ENCODE data around the gene CXCL8. TPM values are rescaled to one million over a fixed set of nuclear protein-coding genes. Genes with fewer than 3 reads are reported as not detected.

CXCL8 gene
- polyA plus RNA-seq, 3 donors: 275 to 604 (median 328) TPM

GRCh38 chr4:73788411-73788810 is 48.0 kb downstream of the CXCL8 start:
- no peak for DNase-seq
- H3K27ac Mint-ChIP-seq: no peak overlapping the region
- WGBS (ENCODE audit: insufficient coverage): no CpG with 5 or more reads among the region's 2 CpGs
- H3K27me3 Mint-ChIP-seq (ENCODE audit: low read depth in 3 of 3): peaks cover 2 to 6% (median 5%) of the 10 kb centered on the region in 3 donors
- H3K4me3 Mint-ChIP-seq: no peak overlapping the region
- Histone ChIP-seq H3K9ac (ENCODE audit: insufficient read depth, low read length, poor library complexity, severe bottlenecking) (no peak overlapping the region), H3K4me3 (replicated peaks in 1 of 3; ENCODE audit: low read depth in 2 of 3, low read length in 3 of 3) (no peak overlapping the region), H3K4me1 (ENCODE audit: control insufficient read depth in 1 of 2, insufficient read depth in 2 of 2, low read length in 2 of 2) (no peaks in the 10 kb centered on the region), H3K27me3 (ENCODE audit: control insufficient read depth in 2 of 2, insufficient read depth in 2 of 2, low read length in 2 of 2) (no peaks in the 10 kb centered on the region), H3K79me2 (ENCODE audit: insufficient read depth, low read length) (no peaks in the 10 kb centered on the region), H3K27ac (ENCODE audit: low read depth in 1 of 2, low read length in 2 of 2) (no peak overlapping the region), H3K9me3 (replicated peaks in 1 of 2; ENCODE audit: control insufficient read depth in 1 of 2, insufficient read depth in 1 of 2, low read length in 2 of 2) (no peaks in the 10 kb centered on the region), H3K36me3 (replicated peaks in 1 of 2; ENCODE audit: control insufficient read depth in 1 of 2, insufficient read depth in 2 of 2, low read length in 2 of 2) (no peaks in the 10 kb centered on the region), H2AFZ (ENCODE audit: insufficient read depth, low read depth, low read length, poor library complexity, severe bottlenecking) (no peak overlapping the region), H3K4me2 (replicated peaks; ENCODE audit: extremely low read depth, low read length, poor library complexity, severe bottlenecking) (no peak overlapping the region), H4K20me1 (ENCODE audit: insufficient read depth, low read length) (no peaks in the 10 kb centered on the region)
- H3K36me3 Mint-ChIP-seq: no peaks in the 10 kb centered on the region
- H3K4me1 Mint-ChIP-seq: no peaks in the 10 kb centered on the region
- no peak for TF ChIP-seq CTCF (IDR thresholded peaks at IDR 0.05)
- peaks cover 4 to 11% (median 7%) of the 10 kb centered on the region in 7 donors for H3K9me3 Mint-ChIP-seq
- intact Hi-C loops (cut with micrococcal nuclease): no loop called here

Other genes starting within 250 kb of the CXCL8 start
- gene RASSF6, start 120.1 kb upstream of the CXCL8 start, polyA plus RNA-seq: not detected
- not detected for gene CXCL6, start 96.1 kb downstream of the CXCL8 start, polyA plus RNA-seq
- 1 to 10 TPM in 1 of 3 donors, under 1 TPM in 1, not detected in 1; 0.99 to 3.3 TPM for gene PF4V1, start 112.7 kb downstream of the CXCL8 start, polyA plus RNA-seq
- gene CXCL1, start 128.8 kb downstream of the CXCL8 start, polyA plus RNA-seq: 1 to 10 TPM; 1.7 to 4.4 (median 3.5) TPM
- gene PF4, start 241.5 kb downstream of the CXCL8 start, polyA plus RNA-seq: 10 to 100 TPM in 1 of 3 donors, 1 to 10 TPM in 2; 1.1 to 30.1 (median 8.6) TPM
- gene PPBP, start 247.6 kb downstream of the CXCL8 start, polyA plus RNA-seq: 10 to 100 TPM in 2 of 3 donors, under 1 TPM in 1; 0.65 to 63.1 (median 16.3) TPM

Data from CD14-positive monocyte (primary cell).